IMR-90 (cell line): ENCODE measurements around the gene FBXL20.
A peak's percentile ranks its signal among the peaks of the same experiment; 100 is the strongest.

Experiments used
- BHLHE40 ChIP-seq: fragments of 150-350 bp; IDR thresholded peaks from 2 replicates; pipeline ENCODE4 v1.6.1; 2016; ENCODE audit warnings: mild to moderate bottlenecking, low read depth, low read length
- CTCF ChIP-seq: conservative IDR thresholded peaks from 2 replicates; pipeline ENCODE4 v1.5.1; 2012; ENCODE audit warnings: mild to moderate bottlenecking, low read depth, low read length, improper control_type of control experiment
- ELK1 ChIP-seq: fragments of 150-350 bp; IDR thresholded peaks from 2 replicates; pipeline ENCODE4 v1.6.1; 2016; ENCODE audit warnings: low read depth, mild to moderate bottlenecking, low read length, moderate library complexity, borderline replicate concordance
- FOS ChIP-seq: fragments of 150-350 bp; IDR thresholded peaks from 2 replicates; pipeline ENCODE4 v1.6.1; 2016; ENCODE audit warnings: low read depth, low read length
- MAZ ChIP-seq: IDR thresholded peaks from 2 replicates; pipeline ENCODE4 v1.6.1; 2012; ENCODE audit warnings: low read depth, mild to moderate bottlenecking, low read length, improper control_type of control experiment, moderate library complexity, borderline replicate concordance
- NFE2L2 ChIP-seq: fragments of 150-350 bp; IDR thresholded peaks from 2 replicates; pipeline ENCODE4 v1.6.1; 2016; ENCODE audit warnings: low read depth, mild to moderate bottlenecking, low read length
- POLR2A ChIP-seq: IDR thresholded peaks from 2 replicates; pipeline ENCODE4 v1.6.1; 2012; ENCODE audit warnings: mild to moderate bottlenecking, low read depth, low read length
- RAD21 ChIP-seq: IDR thresholded peaks from 2 replicates; pipeline ENCODE4 v1.6.1; 2012; ENCODE audit warnings: low read length, improper control_type of control experiment
- RCOR1 ChIP-seq: IDR thresholded peaks from 2 replicates; pipeline ENCODE4 v1.6.1; 2012; ENCODE audit warnings: mild to moderate bottlenecking, low read length, improper control_type of control experiment; ENCODE audit not compliant: insufficient replicate concordance
- RFX5 ChIP-seq: IDR thresholded peaks from 2 replicates; pipeline ENCODE4 v1.8.0; 2012; ENCODE audit warnings: low read depth, mild to moderate bottlenecking, low read length, moderate library complexity

- TF ChIP-seq POLR2A (no peak), ELK1 (no peak), RFX5 (no peak), FOS (no peak), BHLHE40 (no peak), CTCF (peak; percentile 88), RAD21 (peak; percentile 26), RCOR1 (no peak), MAZ (no peak), NFE2L2 (no peak)
Observed at GRCh38 chr17:39235555-39236449, 165.6 kb downstream of the FBXL20 start.
